Rectal smooth muscle tissue (tissue), 1 donor: Measurements from ENCODE around the gene DCAKD.

Experiments used
- H3K27ac ChIP-seq: one replicate; pipeline ENCODE4 v1.7.0; 2013; ENCODE audit warnings: low read depth, low read length, inconsistent platforms
- H3K27me3 ChIP-seq: one replicate; pipeline ENCODE4 v1.7.0; 2013; ENCODE audit warnings: low read length; ENCODE audit not compliant: control insufficient read depth, insufficient read depth
- H3K36me3 ChIP-seq: one replicate; pipeline ENCODE4 v1.7.0; 2013; ENCODE audit warnings: low read length; ENCODE audit not compliant: control insufficient read depth, insufficient read depth
- H3K4me1 ChIP-seq: one replicate; pipeline ENCODE4 v1.7.0; 2013; ENCODE audit warnings: low read length; ENCODE audit not compliant: control insufficient read depth, insufficient read depth
- H3K4me3 ChIP-seq: one replicate; pipeline ENCODE4 v1.7.0; 2013; ENCODE audit warnings: low read length
- H3K9ac ChIP-seq: one replicate; pipeline ENCODE4 v1.7.0; 2013; ENCODE audit warnings: low read length

The DCAKD gene

DNA sequence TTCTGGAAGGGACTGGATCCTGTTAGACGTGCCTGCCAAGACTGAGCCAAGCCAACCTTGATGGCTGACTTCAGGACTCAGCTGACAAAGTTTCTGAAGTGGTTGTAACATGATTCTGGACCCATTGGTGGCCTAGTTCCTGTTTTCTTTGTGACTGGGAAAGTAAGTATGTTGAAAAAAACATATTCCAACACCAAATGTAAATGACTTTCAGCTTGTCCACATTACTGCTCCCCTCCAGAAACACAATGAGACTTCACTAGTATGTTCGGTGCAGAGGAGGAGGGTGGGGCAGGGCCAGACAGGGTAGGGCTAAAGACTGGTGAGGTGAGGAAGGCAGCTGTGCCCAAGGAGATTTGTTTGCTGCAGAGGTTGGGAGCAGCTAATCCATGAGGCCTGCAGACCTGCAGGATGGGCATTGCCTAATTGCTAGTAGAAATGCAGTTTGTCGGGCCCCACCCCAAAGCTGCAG, 36.1 kb upstream of the DCAKD start:
- Histone ChIP-seq H3K4me1 (peaks cover 8% of the 10 kb centered on the region), H3K27me3 (no peaks in the 10 kb centered on the region), H3K36me3 (peaks cover 33% of the 10 kb centered on the region), H3K4me3 (no peak overlapping the region), H3K27ac (no peak overlapping the region), H3K9ac (no peak overlapping the region)

DNA sequence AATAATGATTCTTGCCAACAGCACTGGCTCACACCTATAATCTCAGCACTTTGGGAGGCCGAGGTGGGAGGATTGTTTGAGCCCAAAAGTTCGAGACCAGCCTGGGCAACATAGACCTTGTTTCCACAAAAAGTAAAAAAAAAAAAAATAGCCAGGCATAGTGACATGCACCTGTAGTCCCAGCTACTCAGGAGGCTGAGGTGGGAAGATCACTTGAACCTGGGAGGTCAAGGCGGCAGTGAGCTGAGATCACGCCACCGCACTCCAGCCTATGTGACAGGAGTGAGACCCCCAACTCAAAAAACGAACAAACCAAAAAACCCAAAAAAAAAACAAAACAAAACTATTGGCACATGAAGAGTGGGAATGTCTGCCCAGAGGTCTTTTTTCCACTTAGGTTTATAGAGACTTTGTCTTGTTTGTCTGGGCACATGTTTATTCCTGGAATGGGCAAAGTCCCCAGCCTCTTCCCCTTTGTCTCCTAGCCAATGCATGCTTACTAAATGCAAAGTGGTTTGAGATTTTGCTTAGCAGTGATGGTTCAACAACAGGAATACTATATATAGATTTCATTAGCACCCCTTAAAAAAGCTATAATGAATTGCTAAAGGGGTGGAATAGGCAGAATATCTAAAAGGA, 35.6 kb upstream of the DCAKD start:
- no peaks in the 10 kb centered on the region for H3K27me3 ChIP-seq
- no peak overlapping the region for H3K9ac ChIP-seq
- no peak overlapping the region for H3K27ac ChIP-seq
- H3K4me1 ChIP-seq: peaks cover 3% of the 10 kb centered on the region
- H3K4me3 ChIP-seq: no peak overlapping the region
- H3K36me3 ChIP-seq: peaks cover 34% of the 10 kb centered on the region

DNA sequence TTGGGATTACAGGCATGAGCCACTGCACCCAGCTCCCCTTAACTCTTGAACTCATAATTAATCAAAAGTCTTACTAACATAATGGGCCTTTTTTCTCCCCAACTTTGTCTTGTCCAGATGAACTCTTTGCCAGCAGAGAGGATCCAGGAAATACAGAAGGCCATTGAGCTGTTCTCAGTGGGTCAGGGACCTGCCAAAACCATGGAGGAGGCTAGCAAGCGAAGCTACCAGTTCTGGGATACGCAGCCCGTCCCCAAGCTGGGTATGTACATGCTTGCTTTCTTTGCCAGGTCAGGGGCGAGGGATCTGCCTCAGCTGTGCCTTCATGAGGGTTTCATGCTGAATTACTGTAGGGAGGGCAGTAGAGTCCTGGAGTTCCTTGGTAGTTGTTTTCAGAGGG, 35.0 kb upstream of the DCAKD start:
- H3K27ac ChIP-seq: no peak overlapping the region
- no peaks in the 10 kb centered on the region for H3K27me3 ChIP-seq
- peaks cover 37% of the 10 kb centered on the region for H3K36me3 ChIP-seq
- no peak overlapping the region for H3K9ac ChIP-seq
- H3K4me3 ChIP-seq: no peak overlapping the region
- no peaks in the 10 kb centered on the region for H3K4me1 ChIP-seq

DNA sequence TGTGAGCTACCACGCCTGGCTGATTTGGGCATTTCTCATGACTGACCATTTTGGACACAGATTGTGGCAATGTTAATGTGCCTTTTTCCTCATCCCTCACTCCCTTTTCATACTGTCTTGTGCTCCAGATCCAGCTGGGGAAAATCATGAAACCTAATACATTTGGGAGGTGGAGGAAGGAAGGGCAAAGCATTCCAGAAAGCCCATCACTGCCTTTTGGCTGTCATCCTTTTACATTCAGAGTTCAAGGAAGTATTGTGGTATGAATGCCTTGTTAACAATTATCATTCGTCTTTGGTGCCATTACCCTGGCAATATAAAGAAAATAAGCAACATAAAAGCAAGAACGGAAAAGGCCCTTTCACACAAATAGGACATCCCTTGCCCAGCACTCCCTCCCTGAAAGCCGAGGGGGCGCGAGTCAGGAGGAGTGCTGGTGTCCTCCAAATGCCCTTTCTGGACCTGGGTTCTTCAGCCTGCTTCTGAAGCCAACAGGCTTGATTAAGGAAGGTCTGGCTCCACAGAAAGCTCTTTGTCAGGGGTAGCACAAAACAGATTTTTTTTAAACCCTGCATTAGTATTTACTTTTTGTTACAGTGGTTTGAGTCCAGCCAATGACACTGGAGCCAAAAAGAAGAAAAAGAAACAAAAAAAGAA, 29.7 kb upstream of the DCAKD start:
- Histone ChIP-seq H3K4me3 (no peak overlapping the region), H3K9ac (no peak overlapping the region), H3K4me1 (no peaks in the 10 kb centered on the region), H3K36me3 (peaks cover 10% of the 10 kb centered on the region), H3K27me3 (no peaks in the 10 kb centered on the region), H3K27ac (no peak overlapping the region)

DNA sequence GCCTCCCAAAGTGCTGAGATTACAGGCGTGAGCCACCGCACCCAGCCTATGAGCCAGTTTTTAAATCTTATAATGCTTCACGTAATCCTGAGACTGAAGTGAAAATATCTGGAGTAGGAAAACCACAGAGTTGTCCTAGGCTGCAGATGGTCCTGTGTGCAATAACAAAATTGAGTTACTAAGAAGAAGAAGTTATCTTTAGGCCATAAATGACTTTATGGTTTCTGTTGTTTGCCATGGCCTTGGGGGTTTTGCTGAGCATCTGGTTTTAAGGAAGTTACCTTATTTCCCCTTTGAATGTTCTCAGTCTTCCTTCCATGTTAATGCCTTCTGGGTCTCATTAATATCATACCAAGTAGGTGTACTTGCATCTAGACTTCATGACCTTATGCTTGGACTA, 26.2 kb upstream of the DCAKD start:
- H3K27me3 ChIP-seq: no peaks in the 10 kb centered on the region
- H3K4me1 ChIP-seq: no peaks in the 10 kb centered on the region
- peaks cover 13% of the 10 kb centered on the region for H3K36me3 ChIP-seq
- no peak overlapping the region for H3K27ac ChIP-seq
- H3K9ac ChIP-seq: no peak overlapping the region
- H3K4me3 ChIP-seq: no peak overlapping the region

DNA sequence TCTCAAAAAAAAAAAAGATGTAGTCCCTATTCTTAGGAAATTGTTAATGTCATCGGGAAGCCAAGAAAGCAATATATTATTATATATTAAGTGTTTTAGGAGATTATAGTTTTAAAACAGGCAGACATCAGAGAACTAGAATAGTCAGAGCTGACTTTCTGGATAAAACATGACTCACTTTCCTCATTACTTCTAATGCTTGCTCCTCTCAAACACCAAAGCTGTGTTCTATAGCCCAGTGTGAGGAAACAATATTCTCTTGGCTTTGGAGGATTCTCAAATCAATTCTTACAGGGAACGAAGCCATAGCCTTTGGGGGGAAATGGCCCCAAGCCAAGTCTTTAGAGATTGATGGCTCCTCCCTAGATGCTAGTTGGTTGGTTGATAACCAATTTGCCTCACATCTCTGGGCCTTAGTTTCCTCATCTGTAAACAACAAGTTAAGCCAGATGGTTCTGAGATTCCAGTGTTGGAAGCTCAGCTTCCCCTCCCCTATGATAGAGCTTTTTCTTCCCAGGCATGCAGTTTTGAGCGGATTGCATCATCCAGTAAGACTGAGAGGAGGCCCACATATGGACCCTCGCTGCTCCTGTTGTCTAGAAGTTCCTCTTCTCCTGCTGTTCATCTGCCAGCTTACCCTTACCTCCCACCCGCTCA, 22.1 kb upstream of the DCAKD start:
- Histone ChIP-seq H3K27me3 (no peaks in the 10 kb centered on the region), H3K9ac (no peak overlapping the region), H3K4me1 (no peaks in the 10 kb centered on the region), H3K27ac (no peak overlapping the region), H3K36me3 (peaks cover 10% of the 10 kb centered on the region), H3K4me3 (no peak overlapping the region)

DNA sequence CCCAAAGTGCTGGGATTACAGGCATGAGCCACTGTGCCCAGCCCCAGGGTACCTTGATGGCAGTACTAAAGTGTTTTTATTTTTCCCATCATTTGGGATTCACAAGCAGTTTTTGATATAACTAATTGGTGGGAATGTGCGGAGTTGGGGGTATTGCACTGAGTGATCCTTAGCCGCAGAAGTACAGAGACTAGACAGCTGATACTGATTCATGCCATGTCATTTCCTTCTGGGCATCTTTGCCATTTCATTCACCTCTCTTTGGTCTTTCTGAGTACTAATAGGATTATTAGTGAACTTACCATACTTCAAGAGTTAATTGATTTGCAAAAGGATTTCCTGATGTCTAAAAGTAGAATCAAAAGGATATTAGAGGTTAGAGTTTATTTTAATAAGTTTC, 19.4 kb upstream of the DCAKD start:
- Histone ChIP-seq H3K4me3 (no peak overlapping the region), H3K9ac (no peak overlapping the region), H3K27ac (no peak overlapping the region), H3K36me3 (peaks cover 10% of the 10 kb centered on the region), H3K27me3 (no peaks in the 10 kb centered on the region), H3K4me1 (no peaks in the 10 kb centered on the region)

DNA sequence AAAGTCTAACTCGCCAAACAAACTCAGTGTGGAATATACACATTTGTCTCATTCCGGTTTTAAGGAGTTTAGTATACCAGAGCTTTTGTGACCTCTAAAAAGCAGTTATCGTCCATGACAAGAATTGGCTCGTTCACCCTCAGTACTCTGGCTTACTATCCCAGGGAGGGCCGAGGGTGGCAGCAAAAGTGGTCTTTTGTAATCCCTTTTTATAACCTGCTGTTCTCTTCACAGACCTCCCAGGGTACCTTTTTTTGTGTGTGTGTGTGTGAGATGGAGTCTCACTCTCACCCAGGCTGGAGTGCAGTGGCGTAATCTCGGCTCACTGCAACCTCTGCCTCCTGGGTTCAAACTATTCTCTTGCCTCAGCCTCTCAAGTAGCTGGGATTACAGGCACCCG, 18.6 kb upstream of the DCAKD start:
- H3K4me1 ChIP-seq: no peaks in the 10 kb centered on the region
- H3K9ac ChIP-seq: no peak overlapping the region
- no peak overlapping the region for H3K4me3 ChIP-seq
- H3K36me3 ChIP-seq: peaks cover 10% of the 10 kb centered on the region
- H3K27ac ChIP-seq: no peak overlapping the region
- no peaks in the 10 kb centered on the region for H3K27me3 ChIP-seq

DNA sequence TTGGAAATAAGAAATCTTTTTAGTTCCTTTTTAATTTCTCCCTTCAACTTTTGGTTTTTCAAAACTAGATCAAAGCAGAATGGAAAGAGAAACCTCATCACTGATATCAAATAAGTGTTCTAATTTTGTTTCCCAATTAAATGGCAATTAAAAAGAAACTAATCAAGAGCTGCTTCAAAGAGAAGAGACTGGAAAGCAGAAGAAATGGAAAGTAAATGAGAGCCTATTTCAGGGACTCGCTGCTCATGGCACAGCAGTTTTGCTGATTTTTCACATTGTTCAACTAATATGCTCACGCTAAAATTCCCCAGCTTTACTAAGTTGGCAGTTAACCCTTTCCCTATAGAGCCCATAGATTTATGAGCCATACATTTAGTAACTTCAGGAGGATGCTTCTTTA, 16.2 kb upstream of the DCAKD start:
- Histone ChIP-seq H3K27ac (no peak overlapping the region), H3K4me3 (no peak overlapping the region), H3K4me1 (peaks cover under 1% of the 10 kb centered on the region), H3K27me3 (no peaks in the 10 kb centered on the region), H3K36me3 (peaks cover 8% of the 10 kb centered on the region), H3K9ac (no peak overlapping the region)

DNA sequence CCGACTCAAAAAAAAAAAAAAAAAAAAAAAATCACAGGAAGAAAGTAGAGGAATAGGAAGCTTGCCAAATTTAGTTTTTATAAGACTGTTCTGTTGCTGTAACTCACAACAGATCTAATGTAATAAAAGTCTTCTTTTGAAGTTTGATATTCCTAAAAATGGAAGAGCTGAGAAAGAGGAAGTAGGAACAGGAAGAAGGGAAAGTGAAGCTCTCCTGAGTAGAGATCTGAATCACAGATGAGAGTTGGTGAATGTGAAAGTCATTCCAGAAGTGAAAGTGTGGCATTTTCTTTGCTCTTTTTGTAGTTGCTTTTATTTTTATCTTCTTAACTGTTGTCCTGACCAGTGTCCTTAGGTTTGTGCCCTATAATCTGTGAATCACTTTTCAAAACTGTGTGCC, 11.8 kb upstream of the DCAKD start:
- peaks cover 13% of the 10 kb centered on the region for H3K4me1 ChIP-seq
- H3K27ac ChIP-seq: no peak overlapping the region
- no peak overlapping the region for H3K9ac ChIP-seq

DNA sequence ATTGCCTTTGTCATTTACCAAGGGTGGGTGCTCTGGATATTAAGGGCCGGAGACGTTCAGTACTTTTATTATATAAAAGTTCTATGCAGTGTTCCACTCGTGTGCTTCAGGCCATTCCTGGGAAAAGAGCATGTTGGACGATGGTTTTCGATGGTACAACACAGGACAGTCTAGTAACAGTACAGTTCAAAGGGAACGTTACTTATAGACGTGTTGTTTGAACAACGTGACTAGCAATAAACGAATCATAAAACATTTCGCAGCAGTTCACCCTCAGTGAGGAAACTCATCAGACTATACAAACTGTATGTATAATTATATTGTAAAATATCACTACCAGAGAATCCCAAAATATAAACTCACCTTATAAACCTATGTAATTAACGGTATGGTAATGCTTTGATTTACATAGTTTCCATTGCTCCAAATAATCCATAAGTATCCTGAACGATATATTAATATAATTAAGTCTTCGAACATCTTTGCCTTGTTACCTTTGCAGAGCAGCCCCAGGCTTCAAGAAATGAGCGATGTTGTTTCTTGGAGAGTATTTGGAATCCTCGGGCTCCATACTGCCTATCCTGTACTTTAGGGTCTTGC, 10.3 kb upstream of the DCAKD start:
- Histone ChIP-seq H3K36me3 (peaks cover 2% of the 10 kb centered on the region), H3K27me3 (no peaks in the 10 kb centered on the region), H3K4me1 (peaks cover 13% of the 10 kb centered on the region), H3K9ac (peak overlapping the region; percentile 98), H3K4me3 (peak overlapping the region; percentile 100), H3K27ac (peak overlapping the region; percentile 95)

More for the DNA sequence above, 11.8 kb upstream of the DCAKD start:
- no peaks in the 10 kb centered on the region for H3K27me3 ChIP-seq
- peaks cover 2% of the 10 kb centered on the region for H3K36me3 ChIP-seq
- no peak overlapping the region for H3K4me3 ChIP-seq

DNA sequence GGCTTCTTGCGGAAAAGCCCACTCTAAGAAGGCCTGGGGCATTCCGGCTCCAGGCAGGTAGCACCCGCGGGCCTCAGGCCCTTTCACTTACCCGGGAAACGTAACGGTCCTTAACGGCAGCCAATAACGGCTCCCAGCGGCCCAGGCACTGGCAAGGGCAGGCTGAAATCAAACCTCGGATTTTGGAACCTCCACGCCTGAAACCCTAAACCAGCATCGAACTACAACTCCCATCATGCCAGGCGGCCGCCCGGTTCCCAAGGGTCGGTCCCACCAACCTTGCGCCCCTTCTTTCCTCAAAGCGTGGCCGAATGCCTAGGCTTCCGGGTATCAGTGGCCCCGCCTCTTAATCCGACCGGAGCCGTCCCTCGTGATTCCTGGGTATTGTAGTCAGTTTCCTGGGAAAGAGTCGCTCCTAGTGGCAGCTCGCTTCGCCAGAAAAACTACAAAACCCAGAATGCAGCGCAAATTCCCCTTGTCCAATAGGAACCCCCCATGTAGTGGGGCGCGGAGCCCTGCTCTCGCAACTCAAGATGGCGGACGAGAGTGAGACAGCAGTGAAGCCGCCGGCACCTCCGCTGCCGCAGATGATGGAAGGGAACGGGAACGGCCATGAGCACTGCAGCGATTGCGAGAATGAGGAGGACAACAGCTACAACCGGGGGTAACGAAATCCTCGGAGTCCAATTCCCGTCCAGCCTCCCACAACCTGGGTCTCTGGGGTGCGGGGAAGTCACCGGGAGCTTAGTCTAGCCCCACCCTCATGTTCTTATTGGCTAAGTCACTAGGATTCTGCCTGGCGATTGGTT, 9.6 kb upstream of the DCAKD start, which contains the start of gene NMT1:
Gene NMT1, plus strand, starts transcription at position 521 of the 809 bp plus-strand sequence. Its CDS starts 13 bp downstream, at position 534.
- H3K4me1 ChIP-seq: peaks cover 13% of the 10 kb centered on the region
- no peaks in the 10 kb centered on the region for H3K27me3 ChIP-seq
- H3K9ac ChIP-seq: peak within 1 kb of the TSS; percentile 98
- peak within 1 kb of the TSS; percentile 100 for H3K4me3 ChIP-seq
- H3K27ac ChIP-seq: peak within 1 kb of the TSS; percentile 95
- H3K36me3 ChIP-seq: peaks cover 2% of the 10 kb centered on the region
